GM15510 (cell line): ENCODE results near the gene CP.

Experiments
- POLR2A ChIP-seq: IDR thresholded peaks from 3 replicates; pipeline ENCODE4 v1.6.1; 2011; ENCODE audit warnings: borderline replicate concordance; ENCODE audit not compliant: insufficient read length; ENCODE audit errors: extremely low read depth

The CP gene

DNA sequence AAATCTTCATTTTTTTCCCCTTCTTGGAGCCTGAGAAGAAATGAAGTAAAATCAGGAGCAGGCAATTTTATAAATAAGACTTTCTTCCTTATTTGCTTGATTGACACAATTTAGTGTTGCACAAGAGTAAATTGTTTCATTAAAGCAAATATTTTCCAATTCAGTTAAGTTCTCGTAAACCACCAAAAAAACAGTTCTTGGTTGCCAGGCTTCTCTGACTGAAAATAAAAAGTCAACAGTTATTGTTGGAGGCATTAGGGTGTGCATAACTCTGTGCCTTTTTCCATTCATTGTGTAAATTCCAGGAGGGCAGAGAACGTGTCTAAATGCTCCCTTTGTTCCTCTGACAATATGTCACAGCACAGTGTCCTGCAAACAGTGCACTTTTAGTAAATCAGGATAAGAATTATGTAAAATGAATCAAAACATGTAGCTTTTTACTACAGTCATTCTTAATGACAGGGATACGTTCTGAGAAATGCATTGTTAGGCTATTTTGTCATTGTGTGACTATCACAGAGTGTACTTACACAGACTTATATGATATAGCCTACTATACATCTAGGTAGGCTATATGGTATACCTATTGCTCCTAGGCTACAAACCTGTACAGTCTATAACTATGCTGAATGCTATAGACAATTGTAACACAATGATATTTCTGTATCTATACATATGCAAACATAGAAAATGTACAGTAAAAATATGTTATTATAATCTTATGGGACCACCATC, at the start of gene CP:
TSS of gene CP (minus strand) at position 47 of the 735 bp plus-strand sequence. CDS start at position 10, 37 bp downstream.
- TF ChIP-seq POLR2A: no peak

- no peak for TF ChIP-seq POLR2A
Measured at GRCh38 chr3:149270180-149270579, 48.6 kb upstream of the CP start.

GRCh38 chr3:149269687-149270086, 48.1 kb upstream of the CP start:
- no peak for TF ChIP-seq POLR2A

DNA sequence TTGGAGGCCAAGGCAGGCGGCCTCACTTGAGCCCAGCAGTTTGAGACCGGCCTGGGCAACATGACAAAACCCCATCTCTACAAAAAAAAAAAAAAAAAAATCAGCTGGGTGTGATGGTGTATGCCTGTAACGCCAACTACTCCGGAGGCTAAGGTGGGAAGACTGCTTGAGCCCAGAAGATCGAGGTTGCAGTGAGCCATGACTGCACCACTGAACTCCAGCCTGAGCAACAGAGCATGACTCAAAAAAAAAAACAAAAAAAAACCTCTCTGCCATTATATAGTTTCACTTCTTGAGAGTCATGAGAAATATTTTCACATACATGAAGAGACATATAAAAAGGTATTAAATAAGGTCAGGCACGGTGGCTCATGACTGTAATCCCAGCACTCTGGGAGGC, 45.9 kb upstream of the CP start:
- no peak for TF ChIP-seq POLR2A

GRCh38 chr3:149266736-149267135, 45.1 kb upstream of the CP start:
- no peak for TF ChIP-seq POLR2A

DNA sequence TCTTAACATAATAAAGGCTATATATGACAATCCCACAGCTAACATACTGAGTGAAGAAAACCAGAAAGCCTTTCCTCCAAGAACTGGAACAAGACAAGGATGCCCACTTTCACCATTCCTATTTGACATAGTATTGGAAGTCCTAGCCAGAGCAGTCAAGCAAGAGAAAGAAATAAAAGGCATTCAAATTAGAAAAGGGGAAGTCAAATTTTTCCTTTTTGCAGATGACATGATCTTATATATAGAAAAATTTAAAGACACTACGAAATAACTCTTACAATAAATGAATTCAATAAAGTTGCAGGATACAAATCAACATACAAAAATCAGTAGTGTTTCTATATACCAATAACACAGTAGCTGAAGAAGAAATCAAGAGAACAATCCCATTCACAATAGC, 42.2 kb upstream of the CP start:
- no peak for TF ChIP-seq POLR2A

GRCh38 chr3:149258714-149259113, 37.1 kb upstream of the CP start:
- TF ChIP-seq POLR2A: no peak

DNA sequence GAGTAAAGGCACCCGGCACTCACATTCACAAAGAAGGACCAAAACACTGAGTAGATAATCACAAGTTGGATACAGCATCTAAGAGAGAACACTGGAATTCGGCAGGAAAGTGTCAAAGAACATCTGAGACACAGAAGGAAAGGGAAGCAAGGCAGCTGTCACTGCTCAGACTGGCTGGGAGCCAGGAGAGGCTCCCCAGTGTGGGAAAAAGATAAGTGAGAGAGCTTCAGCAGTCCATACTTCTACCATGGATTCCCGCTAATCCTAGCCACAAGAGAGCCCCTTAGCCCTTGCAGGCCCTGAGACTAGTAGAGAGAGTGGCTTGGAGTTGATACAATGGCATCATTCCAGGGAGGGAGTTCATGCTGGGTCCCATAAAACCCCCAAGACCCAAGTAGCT, 36.7 kb upstream of the CP start:
- no peak for TF ChIP-seq POLR2A

GRCh38 chr3:149252272-149252671, 30.6 kb upstream of the CP start:
- no peak for TF ChIP-seq POLR2A

GRCh38 chr3:149251186-149251585, 29.6 kb upstream of the CP start:
- no peak for TF ChIP-seq POLR2A

GRCh38 chr3:149247929-149248691, 26.5 kb upstream of the CP start:
- TF ChIP-seq POLR2A: no peak

GRCh38 chr3:149247008-149247710, 25.5 kb upstream of the CP start:
- no peak for TF ChIP-seq POLR2A

DNA sequence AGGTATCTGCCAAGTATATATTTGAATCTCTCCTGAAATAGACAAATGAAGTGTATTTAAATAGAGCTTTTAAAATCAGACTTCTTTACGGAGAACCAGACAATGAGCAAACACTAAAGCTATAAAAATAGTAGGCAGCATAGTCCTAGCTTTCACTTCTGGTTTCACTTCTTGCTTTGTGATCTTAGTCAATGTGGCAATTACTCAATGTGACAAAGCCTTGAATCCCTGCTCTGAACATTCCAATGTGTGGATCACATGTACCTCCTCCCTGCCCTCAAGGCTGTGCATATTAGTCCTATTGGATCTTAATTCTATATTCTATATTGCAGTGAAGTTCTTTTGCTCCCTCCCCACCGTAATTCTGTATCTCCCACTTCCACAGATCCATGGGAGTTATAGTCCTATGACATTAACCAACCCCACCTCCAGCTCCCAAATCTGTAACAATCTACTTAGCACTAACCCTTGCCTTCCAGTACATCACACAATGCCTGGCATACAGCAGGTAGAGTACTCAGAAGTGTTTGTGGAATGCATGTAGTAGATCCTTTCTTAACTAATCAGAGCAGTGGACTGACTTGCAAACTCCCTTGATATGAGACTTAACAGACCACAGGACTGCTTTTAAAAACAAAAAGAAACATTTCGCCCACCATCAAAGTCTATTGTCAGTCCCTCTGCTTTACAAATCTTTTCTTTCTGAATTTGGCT, 24.3 kb upstream of the CP start:
- no peak for TF ChIP-seq POLR2A

DNA sequence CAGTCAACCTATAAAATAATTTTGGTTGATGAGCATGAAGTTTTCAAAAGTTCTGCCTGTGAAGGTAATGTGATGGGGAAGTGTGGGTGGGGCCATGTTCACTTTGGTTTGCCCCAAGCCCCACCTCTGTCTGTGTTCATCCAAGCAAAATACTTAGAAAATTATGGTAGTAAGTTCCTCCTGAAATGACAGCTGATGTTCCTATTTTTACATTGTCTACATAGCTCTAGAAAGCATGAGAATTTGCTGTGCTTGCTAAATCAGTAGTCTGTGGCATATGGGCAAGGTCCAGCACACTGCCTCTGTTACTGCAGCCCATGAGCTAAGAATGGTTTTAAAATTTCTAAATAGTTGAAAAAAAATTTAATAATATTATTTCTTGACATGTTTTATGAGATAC, 21.9 kb upstream of the CP start:
- no peak for TF ChIP-seq POLR2A
